Stomach (tissue), 9 donors: Measurements from ENCODE around the gene B4GALNT4. TPM values are rescaled to one million over a fixed set of nuclear protein-coding genes. Genes with fewer than 3 reads are reported as not detected.
A peak's percentile ranks its signal among the peaks of the same experiment; 100 is the strongest.

Experiments used
- DNase-seq, 2 donors: peaks; one replicate each; pipeline versions ENCODE4 v3.0.0 to v3.0.0-alpha.2; 2013 to 2019
- H3K27ac ChIP-seq, 5 donors: fragments of 200-600 bp in 4 of 5; sonication (generic) in 4 of 5; one replicate each; pipeline ENCODE4 v1.5.1; 2013 to 2019; ENCODE audit warnings: mild to moderate bottlenecking in 1 of 5, moderate library complexity in 1 of 5
- H3K27me3 ChIP-seq, 3 donors: fragments of 200-600 bp; sonication (generic); one replicate each; pipeline ENCODE4 v1.5.1; 2017 to 2019; ENCODE audit warnings: mixed run types in 1 of 3
- H3K36me3 ChIP-seq, 4 donors: fragments of 200-600 bp; sonication (generic); 1 replicate in 3 of 4; 2 replicates in 1 of 4; pipeline ENCODE4 v1.5.1; 2016 to 2019
- H3K4me1 ChIP-seq, 4 donors: fragments of 200-600 bp; sonication (generic); one replicate each; pipeline ENCODE4 v1.5.1; 2016 to 2019
- H3K4me3 ChIP-seq, 4 donors: fragments of 200-600 bp; sonication (generic) in 3 of 4; one replicate each; pipeline ENCODE4 v1.5.1; 2016 to 2019; ENCODE audit warnings: mild to moderate bottlenecking in 1 of 4
- H3K9me3 ChIP-seq, 4 donors: fragments of 200-600 bp; sonication (generic); one replicate each; pipeline ENCODE4 v1.5.1; 2016 to 2019
- EP300 ChIP-seq: sonication (generic); formaldehyde crosslinking; IDR thresholded peaks from one replicate; pipeline ENCODE4 v1.6.1; 2017; ENCODE audit warnings: antibody characterized with exemption
- POLR2A ChIP-seq, 4 donors: fragments of 450-650 bp; IDR thresholded peaks; one replicate each; pipeline ENCODE4 v1.6.1; 2016; ENCODE audit warnings: antibody characterized with exemption in 4 of 4, control low read depth in 2 of 4, mild to moderate bottlenecking in 1 of 4, moderate library complexity in 1 of 4
- POLR2AphosphoS5 ChIP-seq, 3 donors: sonication (generic); formaldehyde crosslinking; IDR thresholded peaks; one replicate each; pipeline ENCODE4 v1.6.1; 2016; ENCODE audit warnings: antibody characterized with exemption in 3 of 3
- WGBS, 5 donors: extraction: QIAGEN DNeasy Blood & Tissue Kit in 3 of 5; methylation state at CpG; one replicate each; pipeline versions ENCODE4 v1.1.5 to v1.1.7; 2013 to 2018; 5-methylcytosine and 5-hydroxymethylcytosine counted together
- intact Hi-C: fragments of 100-400 bp; cut with DNase I; formaldehyde crosslinking; loops from one replicate; pipeline ENCODE4 v1.15.1; 2023; ENCODE audit warnings: low total_unique reads
- polyA plus RNA-seq, 3 donors: library from polyadenylated mRNA; stranded (reverse); fragments of 200-250 nt; gene quantifications; one replicate each; pipeline ENCODE4 v1.2.3, GENCODE V29; 2013
- total RNA-seq, 5 donors: library from RNA; depleted of rRNA; stranded (reverse); fragments of >200 nt; gene quantifications; one replicate each; pipeline versions ENCODE4 v1.1.0 to v1.2.3, GENCODE V29; 2014 to 2016
- TF ChIP-seq, protein P1 (sequence below), 7 experiments: fragments of 450-650 bp in 4 of 7; fragments of 200-600 bp in 3 of 7; sonication (generic) in 3 of 7; IDR thresholded peaks; one replicate each; pipeline ENCODE4 v1.5.1; 2016 to 2019; ENCODE audit warnings: antibody characterized with exemption in 7 of 7, control low read depth in 2 of 7, mild to moderate bottlenecking in 1 of 7
- donor health status: healthy with polysubstance abuse.
- donor health status: Bipolar disorder and iron deficiency.
- donor health status: healthy.

The B4GALNT4 gene
- total and polyA plus RNA-seq, 8 donors: 0.45 to 8.8 (median 4.3) TPM; not detected in 2

DNA sequence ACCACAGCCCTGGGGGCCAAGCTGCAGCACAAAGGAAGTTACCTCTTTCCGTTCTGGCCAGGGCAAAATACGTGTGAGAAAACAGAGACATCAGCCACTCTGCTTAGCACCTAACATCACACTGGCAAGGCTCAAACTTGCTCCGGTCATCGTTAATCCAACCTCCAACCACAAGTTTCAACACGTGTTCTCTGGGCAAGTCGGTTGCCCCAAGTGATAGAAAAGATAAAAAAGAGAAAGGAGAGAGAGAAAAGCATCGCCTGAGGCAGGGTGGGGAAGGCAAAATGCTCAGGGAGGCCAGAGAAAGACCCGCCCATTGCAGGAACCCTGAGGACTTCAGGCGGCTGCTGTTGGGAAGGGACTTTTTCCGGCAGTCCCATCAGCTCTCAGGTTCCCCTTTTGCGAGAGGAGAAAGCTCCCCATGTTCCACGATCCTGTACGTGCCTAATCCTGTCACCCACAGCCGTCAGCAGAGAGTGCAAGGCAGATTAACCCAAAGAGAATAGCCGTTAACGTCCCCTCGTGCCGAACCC lies 18.5 kb upstream of the B4GALNT4 start:
- Histone ChIP-seq H3K4me1 (peaks cover 22 to 40% (median 29%) of the 10 kb centered on the region in 4 donors), H3K27me3 (peaks cover 0 to 4% (median 0%) of the 10 kb centered on the region in 3 donors), H3K27ac (peak overlapping the region in 1 of 5 donors; percentile 23), H3K4me3 (no peak overlapping the region), H3K36me3 (no peaks in the 10 kb centered on the region), H3K9me3 (no peaks in the 10 kb centered on the region)
- 50 to 67% (median 66%) methylated on average over 18 of the region's 18 CpGs for WGBS, 5 donors
- peak in 1 of 2 donors; percentile 21 for DNase-seq
- intact Hi-C loops: no loop called here
- TF ChIP-seq, protein P1, sequence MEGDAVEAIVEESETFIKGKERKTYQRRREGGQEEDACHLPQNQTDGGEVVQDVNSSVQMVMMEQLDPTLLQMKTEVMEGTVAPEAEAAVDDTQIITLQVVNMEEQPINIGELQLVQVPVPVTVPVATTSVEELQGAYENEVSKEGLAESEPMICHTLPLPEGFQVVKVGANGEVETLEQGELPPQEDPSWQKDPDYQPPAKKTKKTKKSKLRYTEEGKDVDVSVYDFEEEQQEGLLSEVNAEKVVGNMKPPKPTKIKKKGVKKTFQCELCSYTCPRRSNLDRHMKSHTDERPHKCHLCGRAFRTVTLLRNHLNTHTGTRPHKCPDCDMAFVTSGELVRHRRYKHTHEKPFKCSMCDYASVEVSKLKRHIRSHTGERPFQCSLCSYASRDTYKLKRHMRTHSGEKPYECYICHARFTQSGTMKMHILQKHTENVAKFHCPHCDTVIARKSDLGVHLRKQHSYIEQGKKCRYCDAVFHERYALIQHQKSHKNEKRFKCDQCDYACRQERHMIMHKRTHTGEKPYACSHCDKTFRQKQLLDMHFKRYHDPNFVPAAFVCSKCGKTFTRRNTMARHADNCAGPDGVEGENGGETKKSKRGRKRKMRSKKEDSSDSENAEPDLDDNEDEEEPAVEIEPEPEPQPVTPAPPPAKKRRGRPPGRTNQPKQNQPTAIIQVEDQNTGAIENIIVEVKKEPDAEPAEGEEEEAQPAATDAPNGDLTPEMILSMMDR (IDR thresholded peaks at IDR 0.05): no peak
- TF ChIP-seq POLR2A (IDR thresholded peaks at IDR 0.05) (no peak), POLR2AphosphoS5 (IDR thresholded peaks at IDR 0.05) (no peak), EP300 (no peak)

DNA sequence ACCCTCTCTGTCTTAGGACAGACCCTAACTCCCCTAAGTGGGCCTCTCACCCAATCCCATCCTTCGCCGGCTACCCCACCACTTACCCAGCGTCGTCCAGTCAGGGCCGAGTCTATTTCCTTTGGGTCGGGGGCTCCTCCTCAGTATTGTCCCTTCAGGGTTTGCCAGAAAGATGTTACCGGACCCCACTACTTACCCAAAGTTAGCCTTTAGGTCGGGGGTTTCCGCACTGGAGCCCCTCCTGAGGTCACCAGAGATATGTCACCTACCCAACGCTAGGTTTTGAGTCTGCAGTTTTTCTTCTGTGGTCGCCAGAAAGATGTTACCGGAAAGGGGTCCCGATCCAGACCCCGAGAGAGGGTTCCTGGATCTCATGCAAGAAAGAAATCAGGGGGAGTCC lies 17.9 kb upstream of the B4GALNT4 start:
- peaks cover 0 to 4% (median 0%) of the 10 kb centered on the region in 3 donors for H3K27me3 ChIP-seq
- no peaks in the 10 kb centered on the region for H3K9me3 ChIP-seq
- intact Hi-C loops: no loop called here
- no peak overlapping the region for H3K4me3 ChIP-seq
- H3K4me1 ChIP-seq: peaks cover 23 to 41% (median 30%) of the 10 kb centered on the region in 4 donors
- DNase-seq: peak in 1 of 2 donors; percentile 2
- TF ChIP-seq POLR2AphosphoS5 (IDR thresholded peaks at IDR 0.05): no peak
- no peak for TF ChIP-seq EP300
- TF ChIP-seq POLR2A (IDR thresholded peaks at IDR 0.05): no peak
- TF ChIP-seq, protein P1 (IDR thresholded peaks at IDR 0.05): no peak
- 96 to 98% (median 96%) methylated on average over 14 of the region's 14 CpGs for WGBS, 5 donors
- H3K36me3 ChIP-seq: no peaks in the 10 kb centered on the region
- peak overlapping the region in 1 of 5 donors; percentile 23 for H3K27ac ChIP-seq

DNA sequence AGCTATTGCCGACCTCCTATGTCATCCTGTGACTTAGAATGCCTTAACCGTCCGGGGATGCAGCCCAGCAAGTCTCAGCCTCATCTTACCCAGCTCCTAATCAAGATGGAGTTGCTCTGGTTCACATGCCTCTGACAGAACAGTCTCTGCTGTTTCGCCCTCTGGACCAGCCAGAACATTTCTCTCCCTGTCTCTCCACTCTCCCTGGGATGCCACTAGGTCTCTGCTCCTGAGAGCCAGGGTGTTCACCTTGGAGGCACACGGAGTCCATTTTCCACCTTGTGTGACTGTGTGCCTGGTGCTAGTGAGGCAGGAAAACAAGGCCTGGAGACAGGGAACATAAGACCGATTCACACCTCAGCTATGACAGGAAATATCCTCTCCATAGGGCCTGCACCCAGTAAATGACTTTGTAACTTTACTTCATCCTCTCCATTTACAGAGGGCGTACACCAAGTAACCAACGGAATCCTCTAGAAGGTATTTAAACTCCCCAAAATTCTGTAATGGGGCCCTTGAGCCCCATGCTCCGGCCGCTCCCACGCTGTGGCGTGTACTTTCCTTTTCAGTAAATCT lies 16.8 kb upstream of the B4GALNT4 start:
- intact Hi-C loops: no loop called here
- Histone ChIP-seq H3K4me3 (no peak overlapping the region), H3K27ac (peak overlapping the region in 4 of 5 donors; percentile 93 to 99 (median 96)), H3K4me1 (peaks cover 23 to 41% (median 30%) of the 10 kb centered on the region in 4 donors), H3K36me3 (no peaks in the 10 kb centered on the region), H3K27me3 (peaks cover 0 to 4% (median 0%) of the 10 kb centered on the region in 3 donors), H3K9me3 (no peaks in the 10 kb centered on the region)
- no peak for TF ChIP-seq POLR2A (IDR thresholded peaks at IDR 0.05)
- TF ChIP-seq EP300: no peak
- no peak for TF ChIP-seq POLR2AphosphoS5 (IDR thresholded peaks at IDR 0.05)
- TF ChIP-seq, protein P1 (IDR thresholded peaks at IDR 0.05): no peak
- peak in 1 of 2 donors; percentile 4 for DNase-seq
- 89 to 94% (median 91%) methylated on average over 12 of the region's 12 CpGs for WGBS, 5 donors

DNA sequence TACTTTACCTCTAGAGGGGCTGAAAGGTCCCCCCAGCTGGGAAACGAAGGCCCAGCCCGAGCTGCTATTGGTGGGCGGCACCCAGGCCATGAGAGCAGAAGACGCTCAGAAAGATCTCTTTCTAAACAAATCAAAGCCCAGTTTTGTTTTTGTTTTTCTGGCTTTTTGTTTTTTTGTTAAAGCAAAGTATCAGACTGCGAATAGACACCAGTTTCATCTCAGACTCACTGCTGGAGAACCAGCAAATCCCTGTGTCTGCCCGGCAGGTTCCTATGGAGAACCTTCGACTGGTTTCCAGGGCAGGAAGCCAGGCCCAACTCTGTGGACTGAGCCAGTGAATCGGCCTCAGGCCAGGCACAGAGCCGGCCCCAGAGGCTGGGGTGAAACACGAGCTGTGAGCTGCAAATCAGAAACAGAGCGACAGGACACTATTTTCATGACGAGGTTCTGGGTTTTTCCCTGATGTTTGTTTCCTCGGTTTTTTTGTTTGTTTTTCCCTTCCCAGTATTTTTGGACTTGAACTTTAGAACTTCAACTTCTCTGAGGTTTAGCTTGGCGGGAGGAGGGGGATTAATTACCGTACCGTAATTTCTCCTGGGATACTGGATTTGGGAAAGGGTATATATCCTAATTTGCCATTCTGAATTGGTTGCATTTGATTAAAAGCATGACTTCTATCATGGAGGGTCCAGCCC lies 16.0 kb upstream of the B4GALNT4 start:
- 23 to 31% (median 25%) methylated on average over 16 of the region's 16 CpGs for WGBS, 5 donors
- H3K27me3 ChIP-seq: peaks cover 0 to 6% (median 0%) of the 10 kb centered on the region in 3 donors
- no peak overlapping the region for H3K4me3 ChIP-seq
- H3K36me3 ChIP-seq: no peaks in the 10 kb centered on the region
- H3K9me3 ChIP-seq: no peaks in the 10 kb centered on the region
- H3K4me1 ChIP-seq: peaks cover 23 to 41% (median 32%) of the 10 kb centered on the region in 4 donors
- peak; percentile 49 to 74 (median 51) for TF ChIP-seq POLR2AphosphoS5 (IDR thresholded peaks at IDR 0.05)
- no peak for TF ChIP-seq EP300
- H3K27ac ChIP-seq: peak overlapping the region; percentile 69 to 99 (median 95)
- peak; percentile 87 to 92 for DNase-seq
- intact Hi-C loops: no loop called here
